Measurements from ENCODE around the gene ABCC5. TPM values are rescaled to one million over a fixed set of nuclear protein-coding genes. Genes with fewer than 3 reads are reported as not detected.

Gene ABCC5
- total and polyA plus RNA-seq, 3 donors from 2014 or later = 35.2 to 77.9 (median 61.5) TPM

- H3K9me3 ChIP-seq = no peaks in the 10 kb centered on the region
- H3K36me3 ChIP-seq (ENCODE audit: low read depth, missing control alignments) = no peaks in the 10 kb centered on the region
- 77 to 90% methylated on average over 6 of the region's 6 CpGs for WGBS, 2 donors
- intact Hi-C loops (cut with DNase I; ENCODE audit: low total_unique reads) = no loop called here
- TF ChIP-seq CTCF (IDR thresholded peaks at IDR 0.05) = no peak
- no peak for TF ChIP-seq POLR2A (IDR thresholded peaks at IDR 0.05)
- H3K4me3 ChIP-seq = no peak overlapping the region
- H3K4me1 ChIP-seq = no peaks in the 10 kb centered on the region
- DNase-seq = no peak
- H3K27me3 ChIP-seq = no peaks in the 10 kb centered on the region
- H3K27ac ChIP-seq = no peak overlapping the region
These were observed 110.5 kb downstream of the ABCC5 start for GRCh38 chr3:183907176-183907575.

GRCh38 chr3:183906234-183906921 is 111.3 kb downstream of the ABCC5 start:
- Histone ChIP-seq H3K4me1 (no peaks in the 10 kb centered on the region), H3K36me3 (ENCODE audit: low read depth, missing control alignments) (no peaks in the 10 kb centered on the region), H3K27me3 (no peaks in the 10 kb centered on the region), H3K4me3 (no peak overlapping the region), H3K27ac (no peak overlapping the region), H3K9me3 (no peaks in the 10 kb centered on the region)
- intact Hi-C loops (cut with DNase I; ENCODE audit: low total_unique reads) = no loop called here
- no peak for TF ChIP-seq POLR2A (IDR thresholded peaks at IDR 0.05)
- TF ChIP-seq CTCF (IDR thresholded peaks at IDR 0.05) = no peak
- 87 to 90% methylated on average over 13 of the region's 13 CpGs for WGBS, 2 donors
- DNase-seq = no peak

GRCh38 chr3:183904833-183905780 is 112.6 kb downstream of the ABCC5 start:
- TF ChIP-seq POLR2A (IDR thresholded peaks at IDR 0.05) (no peak), CTCF (IDR thresholded peaks at IDR 0.05) (no peak)
- WGBS, 2 donors = 83% methylated on average over 11 to 14 of the region's 14 CpGs

GRCh38 chr3:183898028-183898431 is 119.7 kb downstream of the ABCC5 start:
- no peak for TF ChIP-seq CTCF (IDR thresholded peaks at IDR 0.05)
- TF ChIP-seq POLR2A (IDR thresholded peaks at IDR 0.05) = no peak
- Histone ChIP-seq H3K4me3 (no peak overlapping the region), H3K9me3 (no peaks in the 10 kb centered on the region), H3K27me3 (no peaks in the 10 kb centered on the region), H3K4me1 (no peaks in the 10 kb centered on the region), H3K27ac (no peak overlapping the region), H3K36me3 (ENCODE audit: low read depth, missing control alignments) (no peaks in the 10 kb centered on the region)
- WGBS, 2 donors = 76% methylated on average over 11 of the region's 11 CpGs
- intact Hi-C loops (cut with DNase I; ENCODE audit: low total_unique reads) = loop anchor here (10.0 kb wide), 2 partner anchors 117 to 347 kb away; partner anchors contain the start of genes ABCC5, ALG3 and EEF1AKMT4
- no peak for DNase-seq

More at GRCh38 chr3:183904833-183905780, 112.6 kb downstream of the ABCC5 start:
- Histone ChIP-seq H3K27me3 (no peaks in the 10 kb centered on the region), H3K27ac (no peak overlapping the region), H3K36me3 (ENCODE audit: low read depth, missing control alignments) (no peaks in the 10 kb centered on the region), H3K4me3 (no peak overlapping the region), H3K9me3 (no peaks in the 10 kb centered on the region), H3K4me1 (no peaks in the 10 kb centered on the region)
- DNase-seq = peak; percentile 47
- intact Hi-C loops (cut with DNase I; ENCODE audit: low total_unique reads) = no loop called here
